Measurements from ENCODE around the gene DMXL1.

The DMXL1 gene

GRCh38 chr5:119263639-119264038, 192.8 kb downstream of the DMXL1 start:
- Histone ChIP-seq H3K4me1 (ENCODE audit: insufficient read depth, low read length, severe bottlenecking) (peaks cover 6% of the 10 kb centered on the region), H3K9me2 (ENCODE audit: low read depth, low read length) (no peaks in the 10 kb centered on the region), H3F3A (ENCODE audit: insufficient read depth, low read length) (no peaks in the 10 kb centered on the region), H3K4me3 (ENCODE audit: low read depth, low read length, poor library complexity, severe bottlenecking) (no peak overlapping the region), H3K27me3 (ENCODE audit: insufficient read depth, low read length) (no peaks in the 10 kb centered on the region), H4K20me1 (ENCODE audit: insufficient read depth, low read length) (no peaks in the 10 kb centered on the region), H2AFZ (ENCODE audit: low read length) (no peak overlapping the region), H3K4me2 (ENCODE audit: low read length) (no peak overlapping the region), H3K9me3 (ENCODE audit: low read length) (peaks cover 24% of the 10 kb centered on the region), H3K36me3 (ENCODE audit: insufficient read depth, low read length) (no peaks in the 10 kb centered on the region; the same call in 1 of the 2 replicates), H3K79me2 (ENCODE audit: insufficient read depth, low read length) (no peaks in the 10 kb centered on the region), H3K9ac (ENCODE audit: low read length) (no peak overlapping the region), H3K27ac (ENCODE audit: low read depth, low read length, poor library complexity, severe bottlenecking) (no peak overlapping the region)
- TF ChIP-seq EZH2 (IDR thresholded peaks at IDR 0.05; ENCODE audit: borderline replicate concordance, low read length) (no peak), CTCF (IDR thresholded peaks at IDR 0.05; ENCODE audit: low read length) (no peak)

- no peak for TF ChIP-seq EZH2 (IDR thresholded peaks at IDR 0.05; ENCODE audit: borderline replicate concordance, low read length)
- no peak for TF ChIP-seq CTCF (IDR thresholded peaks at IDR 0.05; ENCODE audit: low read length)
- no peak overlapping the region for H3K9ac ChIP-seq (ENCODE audit: low read length)
- H3K27ac ChIP-seq (ENCODE audit: low read depth, low read length, poor library complexity, severe bottlenecking) = no peak overlapping the region
- peaks cover 4% of the 10 kb centered on the region for H3K79me2 ChIP-seq (ENCODE audit: insufficient read depth, low read length)
- no peak overlapping the region for H2AFZ ChIP-seq (ENCODE audit: low read length)
- H3K27me3 ChIP-seq (ENCODE audit: insufficient read depth, low read length) = no peaks in the 10 kb centered on the region
- H3F3A ChIP-seq (ENCODE audit: insufficient read depth, low read length) = no peaks in the 10 kb centered on the region
- H3K4me2 ChIP-seq (ENCODE audit: low read length) = no peak overlapping the region
- H3K36me3 ChIP-seq (ENCODE audit: insufficient read depth, low read length) = peaks cover 4% of the 10 kb centered on the region
- no peaks in the 10 kb centered on the region for H4K20me1 ChIP-seq (ENCODE audit: insufficient read depth, low read length)
- H3K4me1 ChIP-seq (ENCODE audit: insufficient read depth, low read length, severe bottlenecking) = peaks cover 6% of the 10 kb centered on the region
- H3K4me3 ChIP-seq (ENCODE audit: low read depth, low read length, poor library complexity, severe bottlenecking) = no peak overlapping the region
- no peaks in the 10 kb centered on the region for H3K9me2 ChIP-seq (ENCODE audit: low read depth, low read length)
- peaks cover 24% of the 10 kb centered on the region for H3K9me3 ChIP-seq (ENCODE audit: low read length)
Observed at GRCh38 chr5:119264186-119264585, 193.3 kb downstream of the DMXL1 start.

GRCh38 chr5:119267958-119268386, 197.1 kb downstream of the DMXL1 start:
- H3K27me3 ChIP-seq (ENCODE audit: insufficient read depth, low read length) = no peaks in the 10 kb centered on the region
- H3K4me2 ChIP-seq (ENCODE audit: low read length) = peak overlapping the region; percentile 93
- peak overlapping the region; percentile 99 for H3K4me3 ChIP-seq (ENCODE audit: low read depth, low read length, poor library complexity, severe bottlenecking)
- H3K36me3 ChIP-seq (ENCODE audit: insufficient read depth, low read length) = peaks cover 4% of the 10 kb centered on the region
- H3K4me1 ChIP-seq (ENCODE audit: insufficient read depth, low read length, severe bottlenecking) = peaks cover 42% of the 10 kb centered on the region
- peaks cover 39% of the 10 kb centered on the region for H3K79me2 ChIP-seq (ENCODE audit: insufficient read depth, low read length)
- no peaks in the 10 kb centered on the region for H3K9me2 ChIP-seq (ENCODE audit: low read depth, low read length)
- H3K9ac ChIP-seq (ENCODE audit: low read length) = peak overlapping the region; percentile 99
- H2AFZ ChIP-seq (ENCODE audit: low read length) = no peak overlapping the region
- no peak for TF ChIP-seq CTCF (IDR thresholded peaks at IDR 0.05; ENCODE audit: low read length)
- TF ChIP-seq EZH2 (IDR thresholded peaks at IDR 0.05; ENCODE audit: borderline replicate concordance, low read length) = no peak
- no peaks in the 10 kb centered on the region; the same call in 1 of the 2 replicates for H3F3A ChIP-seq (ENCODE audit: insufficient read depth, low read length)
- H3K9me3 ChIP-seq (ENCODE audit: low read length) = peaks cover 8% of the 10 kb centered on the region
- no peaks in the 10 kb centered on the region for H4K20me1 ChIP-seq (ENCODE audit: insufficient read depth, low read length)
- H3K27ac ChIP-seq (ENCODE audit: low read depth, low read length, poor library complexity, severe bottlenecking) = no peak overlapping the region
